GM23338 (cell line): ENCODE data around the gene TPO. TPM values are rescaled to one million over a fixed set of nuclear protein-coding genes. Genes with fewer than 3 reads are reported as not detected.
"Not testable (repeated sequence)": the region's sequence is repeated elsewhere in the genome, so short reads cannot be mapped to it uniquely, and the experiment has no call there.

Source experiments
- ATAC-seq: fragments of 200-7000 bp; cut with Tn5 transposase; 3 replicates; pipeline ENCODE4 v1.9.1; 2020
- DNase-seq: peaks from one replicate; pipeline ENCODE4 v3.0.0-alpha.2; 2015; ENCODE audit warnings: low spot score
- H2AFZ ChIP-seq: fragments of 200-600 bp; sonication (generic); 2 replicates; pipeline ENCODE4 v1.8.0; 2016; ENCODE audit warnings: antibody characterized with exemption, mild to moderate bottlenecking, moderate library complexity
- H3F3A ChIP-seq: fragments of 200-600 bp; sonication (generic); replicated peaks from 2 replicates; pipeline ENCODE4 v1.8.0; 2017; ENCODE audit warnings: antibody characterized with exemption, mixed run types, low read depth
- H3K27ac ChIP-seq: fragments of 200-600 bp; sonication (generic); 2 replicates; pipeline ENCODE4 v1.6.1; 2016; ENCODE audit warnings: low read depth
- H3K27me3 ChIP-seq: fragments of 200-600 bp; sonication (generic); 2 replicates; pipeline ENCODE4 v1.8.0; 2016; ENCODE audit warnings: mild to moderate bottlenecking, mixed run types, moderate library complexity; ENCODE audit not compliant: insufficient read depth
- H3K36me3 ChIP-seq: fragments of 200-600 bp; sonication (generic); 2 replicates; pipeline ENCODE4 v1.8.0; 2016; ENCODE audit warnings: mild to moderate bottlenecking; ENCODE audit not compliant: insufficient read depth
- H3K4me1 ChIP-seq: fragments of 200-600 bp; sonication (generic); 2 replicates; pipeline ENCODE4 v1.8.0; 2016; ENCODE audit warnings: mild to moderate bottlenecking, moderate library complexity; ENCODE audit not compliant: insufficient read depth
- H3K4me2 ChIP-seq: fragments of 200-600 bp; sonication (generic); 2 replicates; pipeline ENCODE4 v1.7.1; 2017; ENCODE audit warnings: mixed run types
- H3K4me3 ChIP-seq: fragments of 200-600 bp; sonication (generic); 2 replicates; pipeline ENCODE4 v1.6.1; 2016; ENCODE audit warnings: mixed run types
- H3K79me2 ChIP-seq: fragments of 200-600 bp; sonication (generic); replicated peaks from 2 replicates; pipeline ENCODE4 v1.8.0; 2017; ENCODE audit warnings: mild to moderate bottlenecking; ENCODE audit not compliant: insufficient read depth
- H3K9me2 ChIP-seq: fragments of 200-600 bp; sonication (generic); 2 replicates; pipeline ENCODE4 v1.8.0; 2017; ENCODE audit not compliant: insufficient read depth
- H4K20me1 ChIP-seq: fragments of 200-600 bp; sonication (generic); replicated peaks from 2 replicates; pipeline ENCODE4 v1.8.0; 2017; ENCODE audit warnings: mild to moderate bottlenecking; ENCODE audit not compliant: insufficient read depth
- H3K27ac Mint-ChIP-seq: 2 replicates; pipeline ENCODE4 v1.8.0; 2020; ENCODE audit warnings: inconsistent platforms, mild to moderate bottlenecking, moderate library complexity, mixed read lengths
- H3K27me3 Mint-ChIP-seq: 3 replicates; pipeline ENCODE4 v1.8.0; 2022; ENCODE audit warnings: low read depth, mild to moderate bottlenecking, moderate library complexity, mixed read lengths, inconsistent platforms; ENCODE audit not compliant: insufficient read depth, poor library complexity
- H3K36me3 Mint-ChIP-seq: 3 replicates; pipeline ENCODE4 v1.8.0; 2021; ENCODE audit warnings: low read depth, mild to moderate bottlenecking, inconsistent platforms, moderate library complexity, mixed read lengths
- H3K4me1 Mint-ChIP-seq: 3 replicates; pipeline ENCODE4 v1.8.0; 2020; ENCODE audit warnings: mild to moderate bottlenecking, inconsistent platforms, mixed read lengths
- H3K4me3 Mint-ChIP-seq: 3 replicates; pipeline ENCODE4 v1.8.0; 2021; ENCODE audit warnings: moderate library complexity, mild to moderate bottlenecking, inconsistent platforms, mixed read lengths
- H3K9me3 Mint-ChIP-seq: 3 replicates; pipeline ENCODE4 v1.8.0; 2020; ENCODE audit warnings: moderate library complexity, mild to moderate bottlenecking, inconsistent platforms, mixed read lengths
- polyA plus RNA-seq: library from polyadenylated mRNA; unstranded; fragments of >200 nt; fragmentation: Nextera tagmentation; extraction: Ambion mirVana; gene quantifications from 2 replicates; pipeline ENCODE4 v1.2.1, GENCODE V29; 2016
- total RNA-seq: library from RNA; depleted of rRNA; stranded (reverse); fragments of >200 nt; shearing (Covaris generic); gene quantifications from 2 replicates; pipeline ENCODE4 v1.2.3, GENCODE V29; 2014
- TF ChIP-seq, protein P1 (sequence below): fragments of 250-450 bp; sonication (Bioruptor Pico); IDR thresholded peaks from 2 replicates; pipeline ENCODE4 v1.5.0; 2020; ENCODE audit warnings: mild to moderate bottlenecking, moderate library complexity

The TPO gene
- total and polyA plus RNA-seq, 2 experiments from 2014 or later, result 0.74 TPM; not detected in 1

DNA sequence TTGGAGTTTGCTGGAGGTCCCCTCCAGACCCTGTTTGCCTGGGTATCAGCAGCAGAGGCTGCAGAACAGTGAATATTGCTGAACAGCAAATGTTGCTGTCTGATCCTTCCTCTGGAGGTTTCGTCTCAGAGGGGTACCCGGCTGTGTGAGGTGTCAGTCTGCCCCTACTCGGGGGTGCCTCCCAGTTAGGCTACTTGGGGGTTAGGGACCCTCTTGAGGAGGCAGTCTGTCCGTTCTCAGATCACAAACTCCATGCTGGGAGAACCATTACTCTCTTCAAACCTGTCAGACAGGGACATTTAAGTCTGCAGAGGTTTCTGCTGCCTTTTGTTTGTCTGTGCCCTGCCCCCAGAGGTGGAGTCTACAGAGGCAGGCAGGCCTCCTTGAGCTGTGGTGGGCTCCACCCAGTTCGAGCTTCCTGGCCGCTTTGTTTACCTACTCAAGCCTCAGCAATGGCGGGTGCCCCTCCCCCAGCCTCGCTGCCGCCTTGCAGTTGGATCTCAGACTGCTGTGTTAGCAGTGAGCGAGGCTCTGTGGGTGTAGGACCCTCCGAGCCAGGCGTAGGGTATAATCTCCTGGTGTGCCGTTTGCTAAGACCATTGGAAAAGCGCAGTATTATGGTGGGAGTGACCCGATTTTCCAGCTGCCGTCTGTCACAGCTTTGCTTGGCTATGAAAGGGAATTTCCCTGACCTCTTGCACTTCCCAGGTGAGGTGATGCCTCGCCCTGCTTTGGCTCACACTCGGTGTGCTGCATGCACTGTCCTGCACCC is 25.1 kb upstream of the TPO start:
- H3K4me2 ChIP-seq, result peak overlapping the region; percentile 55; the same call in 1 of the 2 replicates
- not testable (repeated sequence) for ATAC-seq, H3K9me2 ChIP-seq, H3K27ac Mint-ChIP-seq, H3K36me3 ChIP-seq, H3K27ac ChIP-seq, H3K36me3 Mint-ChIP-seq, H3F3A ChIP-seq, H3K79me2 ChIP-seq, H4K20me1 ChIP-seq
- H3K27me3 Mint-ChIP-seq, result peaks cover 23% of the 10 kb centered on the region
- peak overlapping the region; percentile 43 for H3K4me3 ChIP-seq
- TF ChIP-seq, protein P1, sequence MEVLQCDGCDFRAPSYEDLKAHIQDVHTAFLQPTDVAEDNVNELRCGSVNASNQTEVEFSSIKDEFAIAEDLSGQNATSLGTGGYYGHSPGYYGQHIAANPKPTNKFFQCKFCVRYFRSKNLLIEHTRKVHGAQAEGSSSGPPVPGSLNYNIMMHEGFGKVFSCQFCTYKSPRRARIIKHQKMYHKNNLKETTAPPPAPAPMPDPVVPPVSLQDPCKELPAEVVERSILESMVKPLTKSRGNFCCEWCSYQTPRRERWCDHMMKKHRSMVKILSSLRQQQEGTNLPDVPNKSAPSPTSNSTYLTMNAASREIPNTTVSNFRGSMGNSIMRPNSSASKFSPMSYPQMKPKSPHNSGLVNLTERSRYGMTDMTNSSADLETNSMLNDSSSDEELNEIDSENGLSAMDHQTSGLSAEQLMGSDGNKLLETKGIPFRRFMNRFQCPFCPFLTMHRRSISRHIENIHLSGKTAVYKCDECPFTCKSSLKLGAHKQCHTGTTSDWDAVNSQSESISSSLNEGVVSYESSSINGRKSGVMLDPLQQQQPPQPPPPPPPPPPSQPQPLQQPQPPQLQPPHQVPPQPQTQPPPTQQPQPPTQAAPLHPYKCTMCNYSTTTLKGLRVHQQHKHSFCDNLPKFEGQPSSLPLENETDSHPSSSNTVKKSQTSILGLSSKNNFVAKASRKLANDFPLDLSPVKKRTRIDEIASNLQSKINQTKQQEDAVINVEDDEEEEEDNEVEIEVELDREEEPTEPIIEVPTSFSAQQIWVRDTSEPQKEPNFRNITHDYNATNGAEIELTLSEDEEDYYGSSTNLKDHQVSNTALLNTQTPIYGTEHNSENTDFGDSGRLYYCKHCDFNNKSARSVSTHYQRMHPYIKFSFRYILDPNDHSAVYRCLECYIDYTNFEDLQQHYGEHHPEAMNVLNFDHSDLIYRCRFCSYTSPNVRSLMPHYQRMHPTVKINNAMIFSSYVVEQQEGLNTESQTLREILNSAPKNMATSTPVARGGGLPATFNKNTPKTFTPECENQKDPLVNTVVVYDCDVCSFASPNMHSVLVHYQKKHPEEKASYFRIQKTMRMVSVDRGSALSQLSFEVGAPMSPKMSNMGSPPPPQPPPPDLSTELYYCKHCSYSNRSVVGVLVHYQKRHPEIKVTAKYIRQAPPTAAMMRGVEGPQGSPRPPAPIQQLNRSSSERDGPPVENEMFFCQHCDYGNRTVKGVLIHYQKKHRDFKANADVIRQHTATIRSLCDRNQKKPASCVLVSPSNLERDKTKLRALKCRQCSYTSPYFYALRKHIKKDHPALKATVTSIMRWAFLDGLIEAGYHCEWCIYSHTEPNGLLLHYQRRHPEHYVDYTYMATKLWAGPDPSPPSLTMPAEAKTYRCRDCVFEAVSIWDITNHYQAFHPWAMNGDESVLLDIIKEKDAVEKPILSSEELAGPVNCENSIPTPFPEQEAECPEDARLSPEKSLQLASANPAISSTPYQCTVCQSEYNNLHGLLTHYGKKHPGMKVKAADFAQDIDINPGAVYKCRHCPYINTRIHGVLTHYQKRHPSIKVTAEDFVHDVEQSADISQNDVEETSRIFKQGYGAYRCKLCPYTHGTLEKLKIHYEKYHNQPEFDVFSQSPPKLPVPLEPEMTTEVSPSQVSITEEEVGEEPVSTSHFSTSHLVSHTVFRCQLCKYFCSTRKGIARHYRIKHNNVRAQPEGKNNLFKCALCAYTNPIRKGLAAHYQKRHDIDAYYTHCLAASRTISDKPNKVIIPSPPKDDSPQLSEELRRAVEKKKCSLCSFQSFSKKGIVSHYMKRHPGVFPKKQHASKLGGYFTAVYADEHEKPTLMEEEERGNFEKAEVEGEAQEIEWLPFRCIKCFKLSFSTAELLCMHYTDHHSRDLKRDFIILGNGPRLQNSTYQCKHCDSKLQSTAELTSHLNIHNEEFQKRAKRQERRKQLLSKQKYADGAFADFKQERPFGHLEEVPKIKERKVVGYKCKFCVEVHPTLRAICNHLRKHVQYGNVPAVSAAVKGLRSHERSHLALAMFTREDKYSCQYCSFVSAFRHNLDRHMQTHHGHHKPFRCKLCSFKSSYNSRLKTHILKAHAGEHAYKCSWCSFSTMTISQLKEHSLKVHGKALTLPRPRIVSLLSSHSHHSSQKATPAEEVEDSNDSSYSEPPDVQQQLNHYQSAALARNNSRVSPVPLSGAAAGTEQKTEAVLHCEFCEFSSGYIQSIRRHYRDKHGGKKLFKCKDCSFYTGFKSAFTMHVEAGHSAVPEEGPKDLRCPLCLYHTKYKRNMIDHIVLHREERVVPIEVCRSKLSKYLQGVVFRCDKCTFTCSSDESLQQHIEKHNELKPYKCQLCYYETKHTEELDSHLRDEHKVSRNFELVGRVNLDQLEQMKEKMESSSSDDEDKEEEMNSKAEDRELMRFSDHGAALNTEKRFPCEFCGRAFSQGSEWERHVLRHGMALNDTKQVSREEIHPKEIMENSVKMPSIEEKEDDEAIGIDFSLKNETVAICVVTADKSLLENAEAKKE, result 0 out of 2 replicates have a peak, but pooled peaks have one; percentile 17
- peaks cover 14% of the 10 kb centered on the region; the same call in 2 of the 3 replicates for H3K4me1 Mint-ChIP-seq
- DNase-seq, result peak; percentile 24
- H2AFZ ChIP-seq, result peak overlapping the region; percentile 81
- H3K4me3 Mint-ChIP-seq, result peak overlapping the region; percentile 64
- peaks cover 18% of the 10 kb centered on the region for H3K27me3 ChIP-seq
- peaks cover 17% of the 10 kb centered on the region; the same call in 2 of the 3 replicates for H3K9me3 Mint-ChIP-seq
- H3K4me1 ChIP-seq, result peaks cover 11% of the 10 kb centered on the region

DNA sequence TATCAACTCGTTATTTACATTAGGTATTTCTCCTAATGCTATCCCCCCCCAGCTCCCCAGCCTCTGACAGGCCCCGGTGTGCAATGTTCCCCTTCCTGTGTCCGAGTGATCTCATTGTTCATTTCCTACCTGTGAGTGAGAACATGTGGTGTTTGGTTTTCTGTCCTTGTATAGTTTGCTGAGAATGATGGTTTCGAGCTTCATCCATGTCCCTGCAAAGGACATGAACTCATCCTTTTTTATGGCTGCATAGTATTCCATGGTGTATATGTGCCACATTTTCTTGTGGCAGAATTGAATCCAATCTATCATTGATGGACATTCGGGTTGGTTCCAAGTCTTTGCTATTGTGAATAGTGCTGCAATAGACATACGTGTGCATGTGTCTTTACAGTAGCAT is 23.1 kb upstream of the TPO start:
- H3K9me2 ChIP-seq, H3K27ac Mint-ChIP-seq, H4K20me1 ChIP-seq, H3K36me3 Mint-ChIP-seq, H2AFZ ChIP-seq, H3F3A ChIP-seq, ATAC-seq, H3K4me3 Mint-ChIP-seq, H3K79me2 ChIP-seq, H3K4me3 ChIP-seq, H3K4me2 ChIP-seq, DNase-seq, H3K27ac ChIP-seq, H3K36me3 ChIP-seq: not testable (repeated sequence)
- H3K4me1 Mint-ChIP-seq, result peaks cover 14% of the 10 kb centered on the region; the same call in 2 of the 3 replicates
- peaks cover 23% of the 10 kb centered on the region for H3K27me3 Mint-ChIP-seq
- Histone ChIP-seq H3K27me3 (peaks cover 18% of the 10 kb centered on the region), H3K4me1 (peaks cover 11% of the 10 kb centered on the region)
- H3K9me3 Mint-ChIP-seq, result peaks cover 17% of the 10 kb centered on the region; the same call in 2 of the 3 replicates
